NT2/D1 (cell line): ENCODE data around the gene RGL4.

Experiments used
- SUZ12 ChIP-seq: IDR thresholded peaks from 2 replicates; pipeline ENCODE4 v1.6.1; 2011; ENCODE audit not compliant: insufficient read length, insufficient read depth; ENCODE audit errors: extremely low read depth
- YY1 ChIP-seq: IDR thresholded peaks from 2 replicates; pipeline ENCODE4 v1.6.1; 2011; ENCODE audit not compliant: insufficient read length, insufficient read depth
- ZNF274 ChIP-seq: IDR thresholded peaks from 2 replicates; pipeline ENCODE4 v1.6.1; 2011; ENCODE audit warnings: mild to moderate bottlenecking, low read depth, low read length

DNA sequence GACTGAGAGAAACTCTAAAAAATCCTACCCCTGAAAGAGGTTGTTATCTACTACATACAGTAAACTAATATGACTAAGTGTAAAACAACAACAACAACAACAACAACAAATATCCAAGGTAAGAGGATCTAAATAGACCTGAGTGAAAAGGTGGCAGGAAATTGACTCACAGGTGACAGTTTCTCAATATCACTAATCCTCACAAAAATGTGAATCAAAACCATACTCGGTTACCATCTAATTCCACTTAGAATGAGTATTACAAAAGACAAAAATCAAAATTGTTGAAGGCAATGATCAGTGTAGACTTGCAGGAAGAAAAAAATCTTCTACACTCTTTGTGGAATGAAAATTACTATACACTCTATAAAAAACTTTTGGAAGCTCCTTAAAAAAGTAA is 17.5 kb downstream of the RGL4 start:
- TF ChIP-seq ZNF274 (no peak), YY1 (no peak), SUZ12 (no peak)
